Prostate gland (tissue), 2 donors: ENCODE measurements around the gene PDGFC.

Experiments
- POLR2AphosphoS5 ChIP-seq: sonication (generic); formaldehyde crosslinking; IDR thresholded peaks from one replicate; pipeline ENCODE4 v1.6.1; 2017; ENCODE audit warnings: antibody characterized with exemption
- TF ChIP-seq, protein P1 (sequence below), 4 experiments: fragments of 200-600 bp in 2 of 4; fragments of 450-650 bp in 2 of 4; sonication (generic) in 2 of 4; IDR thresholded peaks; 1 replicate in 3 of 4; 2 replicates in 1 of 4; pipeline ENCODE4 v1.5.1; 2016 to 2019; ENCODE audit warnings: antibody characterized with exemption in 4 of 4, mild to moderate bottlenecking in 2 of 4, moderate library complexity in 2 of 4

GRCh38 chr4:156956826-156957368, 14.7 kb downstream of the PDGFC start:
- no peak for TF ChIP-seq POLR2AphosphoS5
- TF ChIP-seq, protein P1, sequence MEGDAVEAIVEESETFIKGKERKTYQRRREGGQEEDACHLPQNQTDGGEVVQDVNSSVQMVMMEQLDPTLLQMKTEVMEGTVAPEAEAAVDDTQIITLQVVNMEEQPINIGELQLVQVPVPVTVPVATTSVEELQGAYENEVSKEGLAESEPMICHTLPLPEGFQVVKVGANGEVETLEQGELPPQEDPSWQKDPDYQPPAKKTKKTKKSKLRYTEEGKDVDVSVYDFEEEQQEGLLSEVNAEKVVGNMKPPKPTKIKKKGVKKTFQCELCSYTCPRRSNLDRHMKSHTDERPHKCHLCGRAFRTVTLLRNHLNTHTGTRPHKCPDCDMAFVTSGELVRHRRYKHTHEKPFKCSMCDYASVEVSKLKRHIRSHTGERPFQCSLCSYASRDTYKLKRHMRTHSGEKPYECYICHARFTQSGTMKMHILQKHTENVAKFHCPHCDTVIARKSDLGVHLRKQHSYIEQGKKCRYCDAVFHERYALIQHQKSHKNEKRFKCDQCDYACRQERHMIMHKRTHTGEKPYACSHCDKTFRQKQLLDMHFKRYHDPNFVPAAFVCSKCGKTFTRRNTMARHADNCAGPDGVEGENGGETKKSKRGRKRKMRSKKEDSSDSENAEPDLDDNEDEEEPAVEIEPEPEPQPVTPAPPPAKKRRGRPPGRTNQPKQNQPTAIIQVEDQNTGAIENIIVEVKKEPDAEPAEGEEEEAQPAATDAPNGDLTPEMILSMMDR (IDR thresholded peaks at IDR 0.05) = no peak
